Measurements from ENCODE around the gene MRPS2. TPM values are rescaled to one million over a fixed set of nuclear protein-coding genes. Genes with fewer than 3 reads are reported as not detected.

MRPS2 gene
- total RNA-seq, 2 donors from 2014 or later: 50.2 to 53.1 TPM

- Histone ChIP-seq H3K4me3 (ENCODE audit: low read length) (peak overlapping the region; percentile 88), H3K4me1 (ENCODE audit: control insufficient read depth, insufficient read depth, low read length) (no peaks in the 10 kb centered on the region), H3K9ac (ENCODE audit: extremely low read depth, low read length, poor library complexity, severe bottlenecking) (peak overlapping the region; percentile 69), H3K27ac (ENCODE audit: low read depth, low read length) (no peak overlapping the region), H3K36me3 (ENCODE audit: control insufficient read depth, insufficient read depth, low read length) (peaks cover 16% of the 10 kb centered on the region), H3K27me3 (ENCODE audit: control insufficient read depth, insufficient read depth, low read length, poor library complexity, severe bottlenecking) (no peaks in the 10 kb centered on the region), H3K9me3 (ENCODE audit: control insufficient read depth, low read length) (no peaks in the 10 kb centered on the region)
- WGBS, 2 experiments (ENCODE audit: insufficient coverage in 1 of 2, insufficient read length in 1 of 2): 49 to 73% methylated on average over 5 to 11 of the region's 11 CpGs
- Mint-ChIP-seq H3K36me3 (ENCODE audit: low read depth) (peaks cover 31% of the 10 kb centered on the region), H3K27ac (no peak overlapping the region), H3K4me1 (no peaks in the 10 kb centered on the region), H3K27me3 (ENCODE audit: insufficient read depth) (no peaks in the 10 kb centered on the region), H3K9me3 (no peaks in the 10 kb centered on the region), H3K4me3 (peak overlapping the region; percentile 67)
- DNase-seq: no peak
- no peak for TF ChIP-seq CTCF (conservative IDR thresholded peaks at IDR 0.05)
Measured at GRCh38 chr9:135480940-135481310, 19.6 kb upstream of the MRPS2 start.

GRCh38 chr9:135482015-135482754 is 18.3 kb upstream of the MRPS2 start:
- peak overlapping the region; percentile 67 for H3K4me3 Mint-ChIP-seq
- H3K36me3 Mint-ChIP-seq (ENCODE audit: low read depth): peaks cover 36% of the 10 kb centered on the region
- Histone ChIP-seq H3K9ac (ENCODE audit: extremely low read depth, low read length, poor library complexity, severe bottlenecking) (no peak overlapping the region), H3K27me3 (ENCODE audit: control insufficient read depth, insufficient read depth, low read length, poor library complexity, severe bottlenecking) (no peaks in the 10 kb centered on the region), H3K36me3 (ENCODE audit: control insufficient read depth, insufficient read depth, low read length) (peaks cover 16% of the 10 kb centered on the region), H3K4me3 (ENCODE audit: low read length) (no peak overlapping the region), H3K9me3 (ENCODE audit: control insufficient read depth, low read length) (no peaks in the 10 kb centered on the region), H3K27ac (ENCODE audit: low read depth, low read length) (no peak overlapping the region), H3K4me1 (ENCODE audit: control insufficient read depth, insufficient read depth, low read length) (no peaks in the 10 kb centered on the region)
- H3K9me3 Mint-ChIP-seq: no peaks in the 10 kb centered on the region
- 90 to 94% methylated on average over 4 to 8 of the region's 8 CpGs for WGBS, 2 experiments (ENCODE audit: insufficient coverage in 1 of 2, insufficient read length in 1 of 2)
- H3K4me1 Mint-ChIP-seq: no peaks in the 10 kb centered on the region
- TF ChIP-seq CTCF (conservative IDR thresholded peaks at IDR 0.05): no peak
- H3K27ac Mint-ChIP-seq: no peak overlapping the region
- H3K27me3 Mint-ChIP-seq (ENCODE audit: insufficient read depth): no peaks in the 10 kb centered on the region
- DNase-seq: no peak

GRCh38 chr9:135484460-135485277 is 15.8 kb upstream of the MRPS2 start:
- Histone ChIP-seq H3K4me3 (ENCODE audit: low read length) (no peak overlapping the region), H3K27me3 (ENCODE audit: control insufficient read depth, insufficient read depth, low read length, poor library complexity, severe bottlenecking) (no peaks in the 10 kb centered on the region), H3K9ac (ENCODE audit: extremely low read depth, low read length, poor library complexity, severe bottlenecking) (no peak overlapping the region), H3K4me1 (ENCODE audit: control insufficient read depth, insufficient read depth, low read length) (no peaks in the 10 kb centered on the region), H3K36me3 (ENCODE audit: control insufficient read depth, insufficient read depth, low read length) (peaks cover 23% of the 10 kb centered on the region), H3K27ac (ENCODE audit: low read depth, low read length) (no peak overlapping the region), H3K9me3 (ENCODE audit: control insufficient read depth, low read length) (no peaks in the 10 kb centered on the region)
- 97% methylated on average over 44 to 47 of the region's 47 CpGs for WGBS, 2 experiments (ENCODE audit: insufficient coverage in 1 of 2, insufficient read length in 1 of 2)
- DNase-seq: no peak
- Mint-ChIP-seq H3K9me3 (no peaks in the 10 kb centered on the region), H3K27me3 (ENCODE audit: insufficient read depth) (no peaks in the 10 kb centered on the region), H3K4me3 (no peak overlapping the region), H3K36me3 (ENCODE audit: low read depth) (peaks cover 52% of the 10 kb centered on the region), H3K4me1 (no peaks in the 10 kb centered on the region), H3K27ac (no peak overlapping the region)
- TF ChIP-seq CTCF (conservative IDR thresholded peaks at IDR 0.05): no peak
